Liver (tissue), 9 donors: Measurements from ENCODE around the gene IBA57. TPM values are rescaled to one million over a fixed set of nuclear protein-coding genes. Genes with fewer than 3 reads are reported as not detected.

ENCODE experiments used
- DNase-seq: peaks from one replicate; pipeline ENCODE4 v3.0.0-alpha.2; 2017; ENCODE audit warnings: low spot score
- H3K27ac ChIP-seq, 2 donors: one replicate each; pipeline ENCODE4 v1.7.0; 2013; ENCODE audit warnings: inconsistent platforms in 2 of 2, low read length in 2 of 2, control low read depth in 1 of 2, low read depth in 1 of 2, mild to moderate bottlenecking in 1 of 2
- H3K27me3 ChIP-seq, 4 donors: one replicate each; pipeline versions ENCODE4 v1.6.1 to v1.7.0; 2013; ENCODE audit warnings: low read length in 3 of 4, inconsistent platforms in 1 of 4, mild to moderate bottlenecking in 1 of 4, moderate library complexity in 1 of 4; ENCODE audit not compliant: control insufficient read depth in 4 of 4, insufficient read depth in 4 of 4
- H3K36me3 ChIP-seq, 4 donors: one replicate each; pipeline versions ENCODE4 v1.6.1 to v1.7.0; 2013; ENCODE audit warnings: low read length in 3 of 4, mild to moderate bottlenecking in 3 of 4, low read depth in 1 of 4, moderate library complexity in 1 of 4; ENCODE audit not compliant: control insufficient read depth in 4 of 4, insufficient read depth in 3 of 4
- H3K4me1 ChIP-seq, 4 donors: one replicate each; pipeline versions ENCODE4 v1.6.1 to v1.7.0; 2013; ENCODE audit warnings: low read length in 3 of 4, mild to moderate bottlenecking in 3 of 4, moderate library complexity in 1 of 4; ENCODE audit not compliant: control insufficient read depth in 4 of 4, insufficient read depth in 4 of 4
- H3K4me3 ChIP-seq, 3 donors: one replicate each; pipeline versions ENCODE4 v1.6.1 to v1.7.0; 2013; ENCODE audit warnings: low read length in 3 of 3, control low read depth in 1 of 3, low read depth in 1 of 3, mild to moderate bottlenecking in 1 of 3
- H3K9ac ChIP-seq, 2 donors: one replicate each; pipeline ENCODE4 v1.7.0; 2013; ENCODE audit warnings: low read length in 2 of 2, mild to moderate bottlenecking in 2 of 2, moderate library complexity in 2 of 2, control low read depth in 1 of 2, low read depth in 1 of 2
- H3K9me3 ChIP-seq, 4 donors: one replicate each; pipeline versions ENCODE4 v1.6.1 to v1.7.0; 2013; ENCODE audit warnings: low read length in 3 of 4; ENCODE audit not compliant: control insufficient read depth in 4 of 4
- ATF3 ChIP-seq: IDR thresholded peaks from 2 replicates; pipeline ENCODE4 v1.6.1; 2016; ENCODE audit warnings: antibody characterized with exemption
- EGR1 ChIP-seq, 2 donors: IDR thresholded peaks; 2 replicates each; pipeline ENCODE4 v1.6.1; 2016 to 2018; ENCODE audit warnings: antibody characterized with exemption in 2 of 2, low read depth in 2 of 2
- FOXA1 ChIP-seq: IDR thresholded peaks from 2 replicates; pipeline ENCODE4 v1.6.1; 2016; ENCODE audit warnings: antibody characterized with exemption
- FOXA2 ChIP-seq: IDR thresholded peaks from 2 replicates; pipeline ENCODE4 v1.6.1; 2016; ENCODE audit warnings: antibody characterized with exemption
- GABPA ChIP-seq, 2 donors: IDR thresholded peaks in 1 of 2; conservative IDR thresholded peaks in 1 of 2; 2 replicates each; pipeline ENCODE4 v1.6.1; 2016; ENCODE audit warnings: antibody characterized with exemption in 2 of 2, mild to moderate bottlenecking in 1 of 2, moderate library complexity in 1 of 2
- HNF4A ChIP-seq, 2 donors: conservative IDR thresholded peaks; 2 replicates each; pipeline ENCODE4 v1.6.1; 2016; ENCODE audit warnings: antibody characterized with exemption in 2 of 2, mild to moderate bottlenecking in 2 of 2
- HNF4G ChIP-seq: IDR thresholded peaks from 2 replicates; pipeline ENCODE4 v1.6.1; 2016; ENCODE audit warnings: antibody characterized with exemption
- JUND ChIP-seq, 2 donors: IDR thresholded peaks; 2 replicates each; pipeline ENCODE4 v1.6.1; 2016; ENCODE audit warnings: antibody characterized with exemption in 2 of 2
- MAX ChIP-seq: IDR thresholded peaks from 2 replicates; pipeline ENCODE4 v1.6.1; 2016; ENCODE audit warnings: antibody characterized with exemption
- RAD21 ChIP-seq, 2 donors: IDR thresholded peaks; 2 replicates each; pipeline ENCODE4 v1.6.1; 2016; ENCODE audit warnings: antibody characterized with exemption in 2 of 2, mild to moderate bottlenecking in 2 of 2
- REST ChIP-seq: IDR thresholded peaks from 2 replicates; pipeline ENCODE4 v1.6.1; 2016; ENCODE audit warnings: antibody characterized with exemption, mild to moderate bottlenecking
- RXRA ChIP-seq, 2 donors: IDR thresholded peaks; 2 replicates each; pipeline ENCODE4 v1.6.1; 2017 to 2018; ENCODE audit warnings: antibody characterized with exemption in 2 of 2, mild to moderate bottlenecking in 1 of 2
- SP1 ChIP-seq: IDR thresholded peaks from 2 replicates; pipeline ENCODE4 v1.6.1; 2018; ENCODE audit warnings: antibody characterized with exemption, mild to moderate bottlenecking
- TAF1 ChIP-seq: conservative IDR thresholded peaks from 2 replicates; pipeline ENCODE4 v1.6.1; 2016; ENCODE audit warnings: antibody characterized with exemption, mild to moderate bottlenecking
- ZBTB33 ChIP-seq: IDR thresholded peaks from 2 replicates; pipeline ENCODE4 v1.6.1; 2016; ENCODE audit warnings: antibody characterized with exemption
- WGBS: extraction: QIAGEN DNeasy Blood & Tissue Kit; methylation state at CpG from one replicate; pipeline ENCODE4 v1.1.7; 2013; 5-methylcytosine and 5-hydroxymethylcytosine counted together
- polyA plus RNA-seq, 2 donors: library from polyadenylated mRNA; stranded (reverse) in 1 of 2; unstranded in 1 of 2; fragments of 200-250 nt in 1 of 2; fragments of >200 nt in 1 of 2; fragmentation: Nextera tagmentation in 1 of 2; extraction: Ambion mirVana in 1 of 2; gene quantifications; one replicate each; pipeline versions ENCODE4 v1.2.1 to v1.2.3, GENCODE V29; 2013 to 2015
- total RNA-seq, 2 donors: library from RNA; depleted of rRNA; stranded (reverse); fragments of >200 nt; gene quantifications; one replicate each; pipeline ENCODE4 v1.2.3, GENCODE V29; 2014
- donor health status: healthy.
- donor health status: healthy.
- donor health status: healthy.
- donor health status: healthy.
- donor health status: healthy.

The IBA57 gene
- total and polyA plus RNA-seq, 4 donors, result 1.6 to 12.0 (median 8.4) TPM

- 86% methylated on average over 11 of the region's 11 CpGs for WGBS
- TF ChIP-seq ATF3, result no peak
- no peak for TF ChIP-seq RAD21 (IDR thresholded peaks at IDR 0.05)
- TF ChIP-seq ZBTB33, result no peak
- no peak for TF ChIP-seq FOXA2
- no peak for TF ChIP-seq GABPA (IDR thresholded peaks at IDR 0.05 in 1 of 2, conservative IDR thresholded peaks at IDR 0.05 in 1 of 2)
- no peak for TF ChIP-seq SP1
- no peak for TF ChIP-seq MAX
- TF ChIP-seq HNF4G, result no peak
- no peak for TF ChIP-seq EGR1 (IDR thresholded peaks at IDR 0.05; ENCODE audit: low read depth in 2 of 2)
- no peak for DNase-seq
- H3K4me1 ChIP-seq, result peaks cover 0 to 8% (median 3%) of the 10 kb centered on the region in 4 donors
- H3K9ac ChIP-seq, result no peak overlapping the region
- H3K27ac ChIP-seq, result no peak overlapping the region
- H3K9me3 ChIP-seq, result no peaks in the 10 kb centered on the region
- no peak overlapping the region for H3K4me3 ChIP-seq
- no peaks in the 10 kb centered on the region for H3K27me3 ChIP-seq
- H3K36me3 ChIP-seq, result no peaks in the 10 kb centered on the region
These were observed 44.6 kb downstream of the IBA57 start for GRCh38 chr1:228210076-228210651.

GRCh38 chr1:228210712-228211530 is 45.3 kb downstream of the IBA57 start:
- TF ChIP-seq HNF4G (no peak), RXRA (IDR thresholded peaks at IDR 0.05) (no peak), ZBTB33 (no peak), ATF3 (no peak), EGR1 (IDR thresholded peaks at IDR 0.05; ENCODE audit: low read depth in 2 of 2) (no peak), GABPA (IDR thresholded peaks at IDR 0.05 in 1 of 2, conservative IDR thresholded peaks at IDR 0.05 in 1 of 2) (no peak), FOXA1 (no peak), JUND (IDR thresholded peaks at IDR 0.05) (no peak), HNF4A (conservative IDR thresholded peaks at IDR 0.05) (no peak), MAX (no peak), TAF1 (no peak), REST (no peak), SP1 (no peak)
- H3K27me3 ChIP-seq, result no peaks in the 10 kb centered on the region
- no peak overlapping the region for H3K9ac ChIP-seq
- no peak overlapping the region for H3K27ac ChIP-seq
- no peak for DNase-seq
- H3K4me3 ChIP-seq, result no peak overlapping the region
- peaks cover 0 to 8% (median 3%) of the 10 kb centered on the region in 4 donors for H3K4me1 ChIP-seq
- 95% methylated on average over 16 of the region's 16 CpGs for WGBS
- no peaks in the 10 kb centered on the region for H3K36me3 ChIP-seq
- H3K9me3 ChIP-seq, result no peaks in the 10 kb centered on the region
